ENCODE measurements around the gene UBXN11.

GRCh38 chr1:26356106-26356505 lies 49.7 kb upstream of the UBXN11 start:
- no peak for TF ChIP-seq CTCF (IDR thresholded peaks at IDR 0.05)
- TF ChIP-seq POLR2A (IDR thresholded peaks at IDR 0.05): no peak
